C4-2B (cell line): ENCODE results near the gene S1PR3.

Experiments used
- H3K27ac ChIP-seq: fragments of 450-650 bp; 2 replicates; pipeline ENCODE4 v1.5.1; 2017
- CTCF ChIP-seq: fragments of 450-650 bp; conservative IDR thresholded peaks from 2 replicates; pipeline ENCODE4 v1.5.1; 2017; ENCODE audit warnings: mild to moderate bottlenecking
- ZFX ChIP-seq: fragments of 450-650 bp; IDR thresholded peaks from 2 replicates; pipeline ENCODE4 v1.6.1; 2017

Gene S1PR3

DNA sequence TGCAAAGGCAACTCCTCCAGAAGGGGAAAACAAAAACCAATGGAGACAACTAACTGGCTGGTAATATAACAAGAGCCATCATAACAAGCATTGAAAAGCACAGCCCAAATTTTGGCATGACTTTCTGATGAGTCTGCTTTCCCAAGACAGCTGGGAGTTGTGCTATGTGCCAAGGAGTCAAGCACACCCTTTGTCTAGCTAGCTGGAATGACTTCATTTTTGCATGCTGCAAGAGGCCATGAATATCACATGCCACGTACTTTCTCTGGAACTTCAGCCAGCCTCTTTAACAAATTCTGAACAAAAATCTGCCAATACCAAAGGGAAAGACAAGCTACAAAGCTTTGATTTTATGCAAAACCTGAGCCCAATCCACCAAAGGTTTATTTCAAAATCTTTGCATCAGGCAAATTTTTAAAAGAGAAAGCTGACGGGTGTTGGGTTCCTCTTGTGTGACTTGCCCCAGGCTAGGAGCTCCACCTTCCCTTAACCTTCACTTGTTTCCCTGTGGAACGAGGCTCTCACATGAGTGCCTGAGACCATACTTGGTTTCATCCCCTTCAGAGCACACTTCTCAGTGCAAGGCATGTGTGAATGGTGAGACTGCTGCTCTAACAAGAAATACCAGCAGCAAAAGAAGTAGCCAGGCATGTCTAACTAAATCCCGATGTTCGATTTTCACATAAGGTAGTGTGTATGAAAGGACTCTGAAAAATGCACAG, 47.3 kb downstream of the S1PR3 start:
- TF ChIP-seq CTCF = no peak
- no peak for TF ChIP-seq ZFX
- no peak overlapping the region for H3K27ac ChIP-seq

- TF ChIP-seq ZFX (no peak), CTCF (no peak)
- no peak overlapping the region for H3K27ac ChIP-seq
Measured at GRCh38 chr9:89039104-89039465, 47.8 kb downstream of the S1PR3 start.

DNA sequence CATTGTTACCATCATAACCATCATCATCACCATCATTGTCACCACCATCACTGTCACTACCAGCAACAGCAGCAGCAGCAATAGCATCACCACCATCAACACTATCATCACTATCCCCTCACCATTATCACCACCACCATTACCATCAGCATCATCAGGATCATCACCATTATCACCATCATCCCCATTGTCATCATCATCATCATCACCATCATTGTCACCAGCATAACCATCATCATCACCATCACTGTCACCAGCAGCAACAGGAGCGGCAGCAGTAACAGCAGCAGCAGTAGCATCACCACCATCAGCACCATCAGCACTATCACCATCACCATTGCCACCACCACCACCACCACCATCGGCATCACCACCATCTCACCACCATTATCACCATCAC, 48.4 kb downstream of the S1PR3 start:
- no peak for TF ChIP-seq CTCF
- no peak for TF ChIP-seq ZFX
- no peak overlapping the region for H3K27ac ChIP-seq

DNA sequence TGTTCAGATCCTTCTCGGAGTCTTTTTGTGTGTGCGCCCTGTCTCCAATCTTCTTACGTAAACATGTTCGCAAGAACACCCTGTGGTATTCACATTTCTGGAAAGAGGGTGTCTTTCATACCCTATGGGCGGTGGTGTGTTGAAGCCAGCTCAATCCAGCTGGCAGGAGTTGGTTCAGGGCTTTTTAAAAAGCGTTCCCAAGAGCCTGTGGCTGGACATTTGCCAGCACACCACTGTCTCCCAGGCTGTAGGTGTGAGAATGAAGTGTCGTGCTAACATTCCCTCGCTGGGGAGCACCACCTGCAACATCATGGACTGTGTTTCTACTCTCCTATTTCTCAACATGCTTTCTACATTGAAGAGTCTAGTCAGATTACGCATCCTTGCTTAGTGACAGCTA, 51.7 kb downstream of the S1PR3 start:
- no peak for TF ChIP-seq CTCF
- no peak for TF ChIP-seq ZFX
- H3K27ac ChIP-seq = no peak overlapping the region

DNA sequence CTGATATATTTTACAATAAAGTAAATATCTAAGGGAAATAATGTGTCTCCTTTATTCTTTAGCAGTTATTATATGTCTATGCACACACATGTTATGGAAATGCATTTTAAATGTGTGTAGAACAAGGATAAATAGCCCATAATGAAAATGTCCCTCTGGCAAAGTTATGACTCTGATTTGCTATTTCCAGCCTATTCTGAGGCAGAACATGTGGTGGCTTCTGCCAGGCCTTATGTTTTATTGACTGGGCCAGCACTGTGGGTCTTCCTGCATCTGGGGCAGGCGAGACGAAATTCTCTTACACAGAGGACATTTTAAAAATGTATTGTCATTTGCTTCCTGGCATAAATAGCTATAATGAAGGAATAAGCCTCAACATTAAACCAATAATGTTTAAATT, 52.8 kb downstream of the S1PR3 start:
- no peak overlapping the region for H3K27ac ChIP-seq
- TF ChIP-seq ZFX (no peak), CTCF (no peak)

- no peak for TF ChIP-seq CTCF
- no peak for TF ChIP-seq ZFX
- H3K27ac ChIP-seq = no peak overlapping the region
Measured at GRCh38 chr9:89044881-89045280, 53.6 kb downstream of the S1PR3 start.

DNA sequence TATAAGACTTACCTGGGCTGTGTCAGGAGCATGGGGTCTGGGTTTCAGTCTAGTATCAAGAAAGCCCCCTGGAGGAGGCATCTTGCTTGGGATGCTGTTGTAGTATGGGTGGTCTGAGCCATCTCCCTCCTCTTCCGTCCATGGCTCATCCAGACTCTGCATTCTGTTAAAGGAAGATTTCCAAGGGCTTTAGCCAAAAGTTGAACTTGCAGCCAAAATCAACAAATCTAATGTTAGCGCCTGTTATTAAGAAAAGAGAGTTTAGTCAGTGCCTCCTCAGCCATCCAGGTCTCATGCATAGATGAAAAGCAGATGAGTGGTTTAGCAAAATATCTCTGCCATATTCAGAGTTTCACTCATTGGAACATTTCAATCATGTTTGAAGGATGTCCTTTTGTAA, 55.6 kb downstream of the S1PR3 start:
- TF ChIP-seq CTCF = no peak
- TF ChIP-seq ZFX = no peak
- no peak overlapping the region for H3K27ac ChIP-seq
